HepG2 (cell line): Measurements from ENCODE around the gene MRPL9. TPM values are rescaled to one million over a fixed set of nuclear protein-coding genes. Genes with fewer than 3 reads are reported as not detected.

Experiments used
- ATAC-seq: fragments of 200-7000 bp; cut with Tn5 transposase; 3 replicates; pipeline ENCODE4 v1.9.1; 2020; ENCODE audit warnings: mild to moderate bottlenecking, moderate library complexity
- BruUV-seq: library from RNA; stranded (reverse); fragments of 400-500 nt; replicated peaks from 2 replicates; lab custom pipeline; 2021; lab: Mats Ljungman, UMichigan
- CTCF ChIA-PET: fragments of 300-600 bp; formaldehyde crosslinking; extraction: SDS; loops from one replicate; lab custom pipeline; 2021; ENCODE audit warnings: low total read pairs, inconsistent platforms, low intra/inter-chr PET ratio; lab: Yijun Ruan, JAX
- POLR2A ChIA-PET: fragments of 350-600 bp; sonication (Branson Sonifier 250); formaldehyde crosslinking; loops from one replicate; lab custom pipeline; 2020; ENCODE audit warnings: antibody characterized with exemption, inconsistent platforms; lab: Yijun Ruan, JAX
- DNase-seq: peaks from one replicate; pipeline ENCODE4 v3.0.0-alpha.2; 2015; ENCODE audit warnings: low spot score
- FAIRE-seq: peaks from 3 replicates; lab custom pipeline; 2011; peaks lifted over from hg19 to GRCh38; lab: Jason Lieb, UNC
- H2AFZ ChIP-seq: one replicate; pipeline ENCODE4 v1.6.1; 2011; ENCODE audit warnings: low read length, inconsistent platforms
- H3K27ac ChIP-seq: fragments of 300-600 bp; 3 replicates; pipeline ENCODE4 v1.8.0; 2011; ENCODE audit warnings: mixed run types, mild to moderate bottlenecking, mixed read lengths, low read length, inconsistent platforms; ENCODE audit not compliant: insufficient read depth; ENCODE audit errors: extremely low read length
- H3K27me3 ChIP-seq, 2 experiments: fragments of 200-600 bp in 1 of 2; 2 replicates in 1 of 2; 3 replicates in 1 of 2; pipeline versions ENCODE4 v1.6.0 to v1.8.0; 2011; ENCODE audit warnings: low read length in 2 of 2, mild to moderate bottlenecking in 2 of 2, moderate library complexity in 2 of 2, inconsistent platforms in 1 of 2; ENCODE audit not compliant: insufficient read depth in 2 of 2, control insufficient read depth in 1 of 2
- H3K36me3 ChIP-seq, 2 experiments: fragments of 200-600 bp in 1 of 2; replicated peaks in 1 of 2; 2 replicates in 1 of 2; 3 replicates in 1 of 2; pipeline versions ENCODE4 v1.5.1 to v1.8.0; 2011; ENCODE audit warnings: low read length in 2 of 2, inconsistent platforms in 1 of 2; ENCODE audit not compliant: insufficient read depth in 2 of 2, control insufficient read depth in 1 of 2
- H3K4me1 ChIP-seq: 2 replicates; pipeline ENCODE4 v1.5.1; 2012; ENCODE audit warnings: low read length, inconsistent platforms; ENCODE audit not compliant: insufficient read depth
- H3K4me2 ChIP-seq: 2 replicates; pipeline ENCODE4 v1.6.0; 2011; ENCODE audit warnings: low read depth, low read length, inconsistent platforms
- H3K4me3 ChIP-seq, 3 experiments: fragments of 200-600 bp in 1 of 3; sonication (generic), shearing (Covaris generic) in 1 of 3; replicated peaks in 1 of 3; 2 replicates each; pipeline ENCODE4 v1.5.1; 2011 to 2016; ENCODE audit warnings: low read length in 3 of 3, inconsistent platforms in 2 of 3, low read depth in 2 of 3, mild to moderate bottlenecking in 2 of 3, control low read depth in 1 of 3, mixed read lengths in 1 of 3; ENCODE audit not compliant: insufficient read depth in 1 of 3
- H3K79me2 ChIP-seq: one replicate; pipeline ENCODE4 v1.6.1; 2011; ENCODE audit warnings: low read length, inconsistent platforms; ENCODE audit not compliant: insufficient read depth
- H3K9ac ChIP-seq: 2 replicates; pipeline ENCODE4 v1.6.0; 2011; ENCODE audit warnings: mild to moderate bottlenecking, low read depth, low read length, inconsistent platforms; ENCODE audit not compliant: insufficient read depth
- H3K9me3 ChIP-seq: 2 replicates; pipeline ENCODE4 v1.5.1; 2012; ENCODE audit warnings: mild to moderate bottlenecking, low read length
- H4K20me1 ChIP-seq: 2 replicates; pipeline ENCODE4 v1.6.0; 2011; ENCODE audit warnings: inconsistent platforms, mild to moderate bottlenecking, low read length, moderate library complexity; ENCODE audit not compliant: insufficient read depth
- ATAD3A ChIP-seq: sonication (generic); formaldehyde crosslinking; IDR thresholded peaks from 2 replicates; pipeline ENCODE4 v1.4.0; 2020; ENCODE audit warnings: missing genetic modification reagents
- CAMTA2 ChIP-seq: sonication (generic); formaldehyde crosslinking; IDR thresholded peaks from 2 replicates; pipeline ENCODE4 v1.4.0; 2020; ENCODE audit warnings: mild to moderate bottlenecking, missing genetic modification reagents, borderline replicate concordance
- CCAR2 ChIP-seq: fragments of 200-400 bp; formaldehyde crosslinking; optimal IDR thresholded peaks from 2 replicates; pipeline ENCODE3; 2018; ENCODE audit warnings: low read depth, mild to moderate bottlenecking, low read length, moderate library complexity
- ELF1 ChIP-seq: sonication (generic); formaldehyde crosslinking; IDR thresholded peaks from 2 replicates; pipeline ENCODE4 v1.4.0; 2020; ENCODE audit warnings: missing genetic modification reagents
- ERF ChIP-seq: IDR thresholded peaks from 2 replicates; pipeline ENCODE4 v1.6.1; 2018; ENCODE audit warnings: missing biosample characterization, missing genetic modification reagents
- GABPA ChIP-seq, 2 experiments: IDR thresholded peaks; 2 replicates each; pipeline ENCODE4 v1.6.1; 2011 to 2016; ENCODE audit warnings: low read depth in 2 of 2, low read length in 1 of 2, missing biosample characterization in 1 of 2, missing genetic modification characterization in 1 of 2
- GZF1 ChIP-seq: sonication (generic); formaldehyde crosslinking; IDR thresholded peaks from 2 replicates; pipeline ENCODE4 v1.5.1; 2020; ENCODE audit warnings: mild to moderate bottlenecking, missing genetic modification reagents
- KLF12 ChIP-seq: sonication (generic); formaldehyde crosslinking; IDR thresholded peaks from 2 replicates; pipeline ENCODE4 v1.4.0; 2020; ENCODE audit warnings: missing genetic modification reagents, borderline replicate concordance
- KLF15 ChIP-seq: sonication (generic); formaldehyde crosslinking; IDR thresholded peaks from 2 replicates; pipeline ENCODE4 v1.8.1; 2023; ENCODE audit warnings: borderline replicate concordance, mild to moderate bottlenecking, inconsistent platforms, missing genetic modification reagents, mixed read lengths
- MED13 ChIP-seq: sonication (generic); formaldehyde crosslinking; IDR thresholded peaks from 2 replicates; pipeline ENCODE4 v1.5.0; 2020; ENCODE audit warnings: missing genetic modification reagents
- NFYC ChIP-seq: IDR thresholded peaks from 2 replicates; pipeline ENCODE4 v1.6.1; 2016; ENCODE audit warnings: missing genetic modification reagents, missing compliant biosample characterization
- NPAS2 ChIP-seq: sonication (generic); formaldehyde crosslinking; IDR thresholded peaks from 2 replicates; pipeline ENCODE4 v1.8.0; 2022; ENCODE audit warnings: mild to moderate bottlenecking, missing genetic modification reagents, borderline replicate concordance
- RARA ChIP-seq: IDR thresholded peaks from 2 replicates; pipeline ENCODE4 v1.6.1; 2016; ENCODE audit warnings: missing genetic modification reagents, missing compliant biosample characterization
- RFXAP ChIP-seq: sonication (generic); formaldehyde crosslinking; IDR thresholded peaks from 2 replicates; pipeline ENCODE4 v1.4.0; 2020; ENCODE audit warnings: missing genetic modification reagents, borderline replicate concordance
- SPEN ChIP-seq: sonication (generic); formaldehyde crosslinking; IDR thresholded peaks from 2 replicates; pipeline ENCODE4 v1.5.1; 2020; ENCODE audit warnings: low read depth, mild to moderate bottlenecking, missing genetic modification reagents
- THYN1 ChIP-seq: sonication (generic); formaldehyde crosslinking; IDR thresholded peaks from 2 replicates; pipeline ENCODE4 v1.8.1; 2023; ENCODE audit warnings: low read depth, mild to moderate bottlenecking, moderate library complexity, missing genetic modification reagents, borderline replicate concordance
- ZKSCAN8 ChIP-seq: IDR thresholded peaks from 2 replicates; pipeline ENCODE4 v1.6.1; 2016; ENCODE audit warnings: borderline replicate concordance, missing genetic modification reagents, missing compliant biosample characterization
- ZMYM4 ChIP-seq: sonication (generic); formaldehyde crosslinking; IDR thresholded peaks from 2 replicates; pipeline ENCODE4 v1.8.1; 2023; ENCODE audit warnings: mild to moderate bottlenecking, missing genetic modification reagents
- ZNF230 ChIP-seq: sonication (generic); formaldehyde crosslinking; IDR thresholded peaks from 2 replicates; pipeline ENCODE4 v1.4.0; 2020; ENCODE audit warnings: mild to moderate bottlenecking, missing genetic modification reagents
- ZNF34 ChIP-seq: sonication (generic); formaldehyde crosslinking; IDR thresholded peaks from 2 replicates; pipeline ENCODE4 v1.4.0; 2020; ENCODE audit warnings: mild to moderate bottlenecking, missing genetic modification reagents, borderline replicate concordance
- ZNF652 ChIP-seq: IDR thresholded peaks from 2 replicates; pipeline ENCODE4 v1.6.1; 2016; ENCODE audit warnings: low read depth, borderline replicate concordance
- WGBS: methylation state at CpG from one replicate; pipeline ENCODE4 v1.1.6; 2017; ENCODE audit warnings: low lambda C conversion rate; 5-methylcytosine and 5-hydroxymethylcytosine counted together
- in situ Hi-C: cut with HindIII; loops from 2 replicates; pipeline ENCODE4 v1.10.0; 2017; ENCODE audit warnings: low pct_unique_long_range_greater_than_20kb; ENCODE audit not compliant: extremely low pct_ligation_motif_present
- intact Hi-C: fragments of 100-400 bp; cut with micrococcal nuclease; formaldehyde crosslinking; loops from one replicate; pipeline ENCODE4 v1.10.0; 2022; ENCODE audit not compliant: unreplicated experiment
- polyA plus RNA-seq, 8 experiments: library from polyadenylated mRNA; depleted of rRNA in 3 of 8; stranded (reverse) in 7 of 8; unstranded in 1 of 8; fragments of >200 nt; fragmentation: Illumina TruSeq in 4 of 8; extraction: Trizol in 4 of 8; gene quantifications; 2 replicates each; pipeline versions ENCODE4 v1.2.1 to v1.2.3, GENCODE V29; 2011 to 2016; ENCODE audit warnings: low read depth in 4 of 8, missing spikeins in 1 of 8, mixed read lengths in 1 of 8; ENCODE audit not compliant: insufficient read depth in 1 of 8
- total RNA-seq, 5 experiments: library from RNA; depleted of rRNA; stranded (reverse); fragments of >200 nt; fragmentation: Illumina TruSeq; extraction: Trizol; gene quantifications; 2 replicates each; pipeline ENCODE4 v1.2.3, GENCODE V29; 2016; ENCODE audit warnings: low read depth in 1 of 5
- TF ChIP-seq, protein P1 (sequence below): sonication (generic); IDR thresholded peaks from 2 replicates; pipeline ENCODE4 v1.6.1; 2016; ENCODE audit warnings: low read depth, borderline replicate concordance

MRPL9 gene
- total and polyA plus RNA-seq, 2 of the 13 experiments (the other 11 are each of a cell fraction or from before 2014, with no cell fraction given) = 72.1 to 107 TPM

DNA sequence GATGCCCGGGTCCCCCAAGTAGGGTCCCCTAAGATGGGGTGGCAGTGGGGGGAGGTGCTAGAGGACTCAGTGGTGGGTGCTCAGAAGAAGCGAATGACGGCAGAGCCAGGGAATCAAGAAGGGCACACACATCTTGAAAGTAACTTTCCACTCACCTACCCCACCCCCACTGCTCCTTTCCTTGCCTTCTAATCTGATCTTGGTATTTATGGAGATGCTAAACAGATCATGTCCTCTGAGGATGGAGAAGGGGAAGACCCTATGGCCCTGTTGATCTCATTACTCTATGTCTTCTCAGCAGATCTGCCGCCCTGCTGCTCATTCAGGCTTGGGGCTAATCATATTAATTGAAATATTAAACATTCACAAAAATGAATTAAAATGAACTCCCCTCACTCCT is 44.6 kb downstream of the MRPL9 start:
- Histone ChIP-seq H3K27me3 (peaks cover 3 to 44% of the 10 kb centered on the region in 2 experiments), H3K36me3 (no peaks in the 10 kb centered on the region), H3K9me3 (no peaks in the 10 kb centered on the region), H3K27ac (no peak overlapping the region), H3K4me2 (no peak overlapping the region), H2AFZ (no peak overlapping the region), H3K9ac (no peak overlapping the region), H3K4me1 (peaks cover 54% of the 10 kb centered on the region), H3K79me2 (no peaks in the 10 kb centered on the region), H3K4me3 (no peak overlapping the region), H4K20me1 (no peaks in the 10 kb centered on the region)
- intact Hi-C loops (no loop called here), in situ Hi-C loops (loop anchor here (10.0 kb wide), 1 partner anchor 116 kb away; the partner anchor contains the start of genes C2CD4D and RORC)
- ATAC-seq (no peak), DNase-seq (no peak), FAIRE-seq (no peak)
- TF ChIP-seq CCAR2 (no peak), CAMTA2 (no peak), KLF12 (CRISPR knock-in tag) (no peak), MED13 (no peak), NFYC (CRISPR knock-in tag) (no peak), GZF1 (CRISPR knock-in tag) (no peak), ATAD3A (CRISPR knock-in tag) (no peak), ZNF34 (CRISPR knock-in tag) (no peak)
- POLR2A ChIA-PET = no interaction called here
- CTCF ChIA-PET = no interaction called here
- WGBS = 64% methylated on average over 4 of the region's 4 CpGs
- no TSS peak for BruUV-seq

GRCh38 chr1:151718011-151718431 is 45.3 kb downstream of the MRPL9 start:
- H3K79me2 ChIP-seq = no peaks in the 10 kb centered on the region
- ChIA-PET CTCF (no interaction called here), POLR2A (no interaction called here)
- no peak for FAIRE-seq
- 3% methylated on average over 4 of the region's 4 CpGs for WGBS
- peaks cover 56% of the 10 kb centered on the region for H3K4me1 ChIP-seq
- no peak for DNase-seq
- ATAC-seq = no peak
- no peak overlapping the region for H2AFZ ChIP-seq
- no TSS peak for BruUV-seq
- intact Hi-C loops = no loop called here
- H3K36me3 ChIP-seq = no peaks in the 10 kb centered on the region
- no peak overlapping the region for H3K4me2 ChIP-seq
- H3K27me3 ChIP-seq = peaks cover 3 to 44% of the 10 kb centered on the region in 2 experiments
- H3K9ac ChIP-seq = no peak overlapping the region
- no peaks in the 10 kb centered on the region for H3K9me3 ChIP-seq
- no peak overlapping the region for H3K27ac ChIP-seq
- H4K20me1 ChIP-seq = no peaks in the 10 kb centered on the region
- no peak overlapping the region for H3K4me3 ChIP-seq
- in situ Hi-C loops = loop anchor here (10.0 kb wide), 1 partner anchor 117 kb away; the partner anchor contains the start of genes C2CD4D and RORC
- no peak for TF ChIP-seq ELF1
- TF ChIP-seq ZKSCAN8 (CRISPR knock-in tag) = no peak
- TF ChIP-seq THYN1 = no peak
- no peak for TF ChIP-seq RFXAP (CRISPR knock-in tag)
- TF ChIP-seq SPEN = no peak
- no peak for TF ChIP-seq ERF (CRISPR knock-in tag)
- no peak for TF ChIP-seq RARA
- no peak for TF ChIP-seq ZNF652
- TF ChIP-seq KLF12 (CRISPR knock-in tag) = no peak
- no peak for TF ChIP-seq ZMYM4
- TF ChIP-seq, protein P1, sequence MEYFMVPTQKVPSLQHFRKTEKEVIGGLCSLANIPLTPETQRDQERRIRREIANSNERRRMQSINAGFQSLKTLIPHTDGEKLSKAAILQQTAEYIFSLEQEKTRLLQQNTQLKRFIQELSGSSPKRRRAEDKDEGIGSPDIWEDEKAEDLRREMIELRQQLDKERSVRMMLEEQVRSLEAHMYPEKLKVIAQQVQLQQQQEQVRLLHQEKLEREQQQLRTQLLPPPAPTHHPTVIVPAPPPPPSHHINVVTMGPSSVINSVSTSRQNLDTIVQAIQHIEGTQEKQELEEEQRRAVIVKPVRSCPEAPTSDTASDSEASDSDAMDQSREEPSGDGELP = no peak
- TF ChIP-seq ZNF230 (CRISPR knock-in tag) = no peak
- TF ChIP-seq NPAS2 (CRISPR knock-in tag) = no peak
- no peak for TF ChIP-seq KLF15 (CRISPR knock-in tag)
- no peak for TF ChIP-seq GABPA (IDR thresholded peaks at IDR 0.05; ENCODE audit: low read depth, low read length)
- no peak for TF ChIP-seq GABPA (CRISPR knock-in tag; IDR thresholded peaks at IDR 0.05; ENCODE audit: low read depth)
